ENCODE results near the gene RASGEF1C.
A peak's percentile ranks its signal among the peaks of the same experiment; 100 is the strongest.
"Not testable (repeated sequence)": the region's sequence is repeated elsewhere in the genome, so short reads cannot be mapped to it uniquely, and the experiment has no call there.

Gene RASGEF1C

DNA sequence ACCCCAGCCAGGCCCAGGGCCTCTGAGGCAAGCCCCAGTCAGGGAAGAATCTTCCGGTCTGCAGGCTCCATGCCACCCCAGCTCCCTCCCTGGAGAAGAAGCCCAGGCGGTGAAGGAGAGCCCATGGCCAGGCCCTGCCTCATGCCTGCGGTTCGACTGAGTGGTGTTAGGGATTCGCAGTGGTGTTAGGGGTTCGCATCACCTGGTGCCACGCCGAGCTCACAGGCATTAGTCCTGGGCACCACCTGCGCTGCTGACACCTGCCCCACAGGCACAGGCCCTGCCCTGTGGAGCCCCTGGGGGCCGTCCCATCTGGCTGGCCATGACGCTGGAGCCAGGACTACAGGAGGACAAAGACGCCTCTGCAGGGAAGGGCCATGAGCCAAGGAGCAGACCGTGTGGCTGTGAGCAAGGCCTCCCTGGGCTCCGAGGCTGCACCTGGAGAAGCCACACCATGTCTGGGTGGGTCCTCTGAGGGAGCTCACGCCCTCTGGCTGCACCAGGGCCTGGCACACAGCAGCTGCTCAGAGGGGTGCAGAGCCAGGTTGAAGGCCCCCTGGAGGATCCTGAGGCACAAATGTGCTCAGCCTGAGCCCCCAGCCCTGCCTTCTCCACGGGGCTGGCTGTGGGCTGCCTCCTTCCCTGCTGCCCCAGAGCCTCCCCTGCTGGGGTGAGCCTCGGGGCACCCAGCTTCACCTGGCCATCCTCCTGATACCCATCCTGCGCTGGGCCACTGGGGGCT, 109.8 kb downstream of the RASGEF1C start:
- no peak for DNase-seq

DNA sequence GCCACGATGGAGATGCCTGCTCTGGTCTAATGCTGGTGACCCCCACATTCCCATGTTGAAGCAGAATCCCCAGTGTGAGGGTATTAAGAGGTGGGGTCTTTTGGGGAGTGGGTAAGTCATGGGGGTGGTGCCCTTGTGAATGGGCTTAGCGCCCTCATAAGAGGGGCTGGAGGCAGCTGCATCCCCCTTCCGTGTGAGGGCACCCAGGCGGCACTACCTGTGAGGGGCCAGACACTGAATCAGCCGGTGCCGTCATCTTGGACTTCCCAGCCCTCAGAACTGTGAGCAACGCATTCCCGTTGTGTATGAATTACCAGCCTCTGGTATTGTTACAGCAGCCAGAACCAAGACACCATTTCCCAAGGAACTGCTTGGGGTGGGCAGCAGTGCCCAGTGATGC, 110.5 kb downstream of the RASGEF1C start:
- no peak for DNase-seq

- no peak for DNase-seq
These were observed 111.1 kb downstream of the RASGEF1C start for GRCh38 chr5:180097926-180098325.

DNA sequence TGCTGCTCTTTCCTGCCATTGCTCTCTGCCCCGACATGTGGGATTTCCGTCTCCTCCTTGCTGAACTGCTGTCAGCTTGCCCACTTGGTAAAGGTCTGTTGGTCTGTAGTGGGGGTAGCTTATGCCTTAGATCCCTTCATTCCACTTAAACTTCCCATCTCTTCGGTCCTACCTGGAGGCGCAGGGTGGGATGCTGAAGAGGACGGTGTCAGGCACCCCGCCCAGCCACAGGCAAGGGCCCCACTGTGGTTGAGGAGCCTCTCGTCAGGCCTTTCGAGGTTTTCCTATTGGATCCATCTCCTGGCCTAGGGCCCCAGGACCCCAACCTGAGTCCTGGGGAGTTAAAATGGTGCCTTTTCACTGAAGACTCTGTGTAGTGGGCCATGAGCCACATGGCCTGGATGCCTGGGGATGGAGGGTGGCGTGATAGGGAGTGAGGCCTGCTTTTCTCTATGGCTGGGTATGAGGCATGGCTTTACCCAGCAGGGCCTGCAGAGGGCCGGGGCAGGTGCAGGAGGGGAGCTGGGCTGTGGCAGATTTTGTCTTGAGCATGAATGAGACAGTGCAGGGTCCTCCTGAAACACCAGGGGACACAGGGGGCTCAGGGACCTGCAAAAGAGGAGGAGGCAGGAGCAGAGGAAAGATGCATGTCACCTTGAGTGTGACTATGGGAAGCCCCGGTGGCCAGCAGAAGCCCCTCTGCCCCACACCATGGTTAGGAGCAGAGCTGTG, 111.7 kb downstream of the RASGEF1C start:
- DNase-seq = no peak

- DNase-seq = no peak
These were observed 112.4 kb downstream of the RASGEF1C start for GRCh38 chr5:180096616-180097015.

GRCh38 chr5:180095545-180095944, 113.5 kb downstream of the RASGEF1C start:
- no peak for DNase-seq

DNA sequence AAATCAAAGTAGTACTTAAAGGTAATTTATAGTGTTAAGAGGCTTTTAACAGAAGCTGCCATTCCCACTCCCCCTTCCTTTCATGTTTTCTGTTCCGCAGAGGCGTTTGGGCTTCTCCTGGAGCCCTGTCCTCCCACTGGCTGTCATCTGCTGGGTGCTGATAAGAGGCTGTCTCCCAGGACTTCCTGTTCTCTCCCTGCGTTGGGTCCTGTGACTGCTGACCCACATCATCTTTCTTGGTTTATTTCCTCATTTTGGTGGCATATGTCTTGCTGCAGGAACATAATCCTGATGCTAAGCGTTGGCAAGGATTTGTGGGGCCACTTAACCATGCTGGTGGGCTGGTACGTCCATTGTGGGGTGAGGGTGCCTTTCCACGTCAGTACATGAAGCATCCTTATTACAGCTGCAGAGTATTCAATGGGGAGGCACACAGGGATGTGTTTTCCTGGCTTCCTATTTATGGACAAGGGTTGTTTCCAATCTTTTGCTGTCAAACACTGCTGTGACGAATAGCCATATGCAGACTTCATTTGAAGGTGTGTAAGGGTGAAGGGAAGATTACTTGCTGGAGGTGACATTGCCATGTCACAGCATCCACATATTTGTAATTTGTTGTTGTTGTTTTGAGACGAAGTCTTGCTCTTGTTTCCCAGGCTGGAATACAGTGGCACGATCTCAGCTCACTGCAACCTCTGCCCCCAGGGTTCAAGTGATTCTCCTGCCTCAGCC, 115.2 kb downstream of the RASGEF1C start:
- peak in 1 of 2 donors; percentile 48 for DNase-seq

DNA sequence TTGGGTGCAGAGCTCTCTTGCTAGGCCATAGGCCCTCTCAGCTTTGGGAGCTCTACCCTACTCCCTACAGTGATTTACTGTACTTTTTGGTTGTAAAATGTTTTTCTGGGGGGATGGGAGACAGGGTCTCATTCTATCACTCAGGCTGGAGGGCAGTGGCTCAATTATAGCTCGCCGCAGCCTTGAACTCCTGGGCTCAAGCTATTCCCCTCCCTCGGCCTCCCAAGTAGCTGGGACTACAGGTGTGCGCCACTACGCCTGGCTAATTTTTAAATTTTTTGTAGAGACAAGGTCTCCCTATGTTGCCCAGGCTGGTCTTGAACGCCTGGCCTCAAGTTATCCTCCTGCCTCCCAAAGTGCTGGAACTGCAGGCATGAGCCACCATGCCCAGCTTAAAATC, 115.8 kb downstream of the RASGEF1C start:
- DNase-seq = no peak

GRCh38 chr5:180090769-180091546, 118.1 kb downstream of the RASGEF1C start:
- no peak for DNase-seq

GRCh38 chr5:180090098-180090768, 118.8 kb downstream of the RASGEF1C start:
- peak; percentile 77 to 79 for DNase-seq

GRCh38 chr5:180089628-180090027, 119.4 kb downstream of the RASGEF1C start:
- not testable (repeated sequence) for DNase-seq

DNA sequence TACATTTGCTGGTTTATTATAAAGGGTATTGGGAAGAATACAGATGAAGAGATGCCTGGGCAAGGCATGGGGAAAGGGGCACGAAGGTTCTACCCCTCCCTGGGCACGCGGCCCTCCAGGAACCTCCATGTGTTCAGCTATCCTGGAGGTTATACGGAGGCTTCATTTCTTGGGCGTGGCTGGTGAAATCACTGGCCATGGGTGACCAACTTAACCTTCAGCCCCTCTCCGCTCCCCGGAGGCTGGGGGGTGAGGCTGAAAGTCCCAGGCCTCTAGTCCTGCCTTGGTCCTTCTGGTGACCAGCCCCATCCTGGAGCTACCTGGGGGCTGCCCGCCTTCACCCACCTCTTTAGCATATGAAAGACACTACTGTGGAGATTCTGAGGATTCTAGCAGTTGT, 120.5 kb downstream of the RASGEF1C start:
- no peak for DNase-seq

DNA sequence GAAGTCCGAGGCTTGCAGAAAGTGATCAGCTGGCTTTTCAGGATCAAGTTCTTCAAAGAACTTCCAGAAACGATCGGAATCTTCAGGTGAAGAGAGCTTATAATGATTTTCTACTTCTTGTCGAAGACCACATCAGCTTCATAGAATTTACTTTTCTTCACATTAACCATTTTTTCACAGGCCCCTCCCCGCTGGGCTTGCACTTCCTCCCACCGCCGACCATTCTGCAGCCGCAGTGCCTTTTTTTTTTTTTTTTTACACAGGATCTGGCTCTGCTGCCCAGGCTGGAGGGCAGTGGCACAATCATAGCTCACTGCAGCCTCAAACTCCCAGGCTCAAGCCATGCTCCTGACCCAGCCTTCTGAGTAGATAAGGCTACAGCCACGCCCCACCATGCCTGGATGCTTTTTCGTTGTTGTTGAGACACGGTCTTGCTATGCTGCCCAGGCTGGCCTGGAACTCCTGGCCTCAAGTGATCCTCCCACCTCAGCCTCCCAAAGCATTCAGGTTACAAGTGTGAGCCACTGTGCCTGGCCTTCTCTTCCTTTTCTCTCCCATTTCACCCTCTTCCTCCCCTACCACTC, 122.1 kb downstream of the RASGEF1C start:
- DNase-seq = no peak

DNA sequence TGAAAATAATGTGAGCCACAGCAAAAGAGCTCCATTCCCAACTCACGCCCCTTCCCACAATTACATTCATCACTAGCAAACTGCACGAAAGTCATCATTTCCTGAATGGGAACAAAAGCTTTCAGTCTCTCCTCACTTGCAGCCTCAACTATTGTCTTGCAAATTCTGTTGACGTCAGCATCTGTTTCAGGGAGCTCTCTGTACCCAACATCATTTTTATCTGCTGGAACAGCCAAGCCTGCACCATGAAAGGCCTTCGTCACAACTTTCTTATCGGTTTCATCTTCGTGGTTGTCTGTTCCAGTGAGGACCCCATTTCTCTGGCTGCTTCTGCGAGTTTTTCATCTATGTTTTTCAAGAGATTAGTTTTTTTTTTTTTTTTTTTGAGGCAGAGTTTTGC, 123.2 kb downstream of the RASGEF1C start:
- peak; percentile 32 to 55 for DNase-seq

DNA sequence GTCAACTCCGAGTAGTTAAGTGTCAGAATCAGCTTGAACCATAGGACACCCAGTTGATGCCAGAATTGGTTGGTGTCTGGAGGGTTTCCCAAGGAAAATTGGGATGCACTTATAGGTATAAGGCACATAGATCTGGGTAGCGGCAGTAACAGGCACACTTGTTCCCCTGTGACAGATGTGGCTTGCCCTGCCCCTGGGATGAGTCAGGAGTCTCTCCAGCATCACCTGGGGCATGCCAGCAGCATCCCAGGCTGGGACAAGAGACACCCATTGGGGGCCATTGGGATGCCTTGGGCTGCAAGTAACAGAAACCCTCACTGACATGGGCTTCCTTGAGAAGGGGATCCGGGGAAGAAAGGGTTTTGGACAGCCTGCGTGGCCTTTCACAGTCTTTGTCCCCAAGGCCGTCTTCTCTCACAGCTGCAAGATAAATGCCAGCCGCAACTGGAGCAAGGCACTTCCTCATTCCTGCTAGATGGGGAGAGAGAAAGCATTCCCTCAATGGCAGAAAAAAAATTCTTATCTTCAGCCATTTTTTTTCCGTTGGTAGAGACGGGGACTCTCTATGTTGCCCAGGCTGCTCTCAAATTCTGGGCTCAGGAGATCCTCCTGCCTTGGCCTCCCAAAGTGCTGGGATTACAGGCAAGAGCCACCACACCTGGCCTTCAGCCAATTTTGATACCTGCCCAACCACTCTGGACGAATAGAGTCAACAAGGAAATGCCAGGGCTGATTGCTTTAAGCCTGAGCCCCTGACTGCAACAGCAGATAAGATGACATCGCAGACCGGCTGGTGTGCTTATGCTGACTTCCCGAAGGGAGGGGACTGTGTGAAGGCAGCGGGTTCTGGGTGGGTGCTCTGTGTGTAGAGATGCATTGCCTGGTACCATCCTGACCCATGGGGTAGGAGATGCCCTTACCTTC, 124.1 kb downstream of the RASGEF1C start:
- no peak for DNase-seq

DNA sequence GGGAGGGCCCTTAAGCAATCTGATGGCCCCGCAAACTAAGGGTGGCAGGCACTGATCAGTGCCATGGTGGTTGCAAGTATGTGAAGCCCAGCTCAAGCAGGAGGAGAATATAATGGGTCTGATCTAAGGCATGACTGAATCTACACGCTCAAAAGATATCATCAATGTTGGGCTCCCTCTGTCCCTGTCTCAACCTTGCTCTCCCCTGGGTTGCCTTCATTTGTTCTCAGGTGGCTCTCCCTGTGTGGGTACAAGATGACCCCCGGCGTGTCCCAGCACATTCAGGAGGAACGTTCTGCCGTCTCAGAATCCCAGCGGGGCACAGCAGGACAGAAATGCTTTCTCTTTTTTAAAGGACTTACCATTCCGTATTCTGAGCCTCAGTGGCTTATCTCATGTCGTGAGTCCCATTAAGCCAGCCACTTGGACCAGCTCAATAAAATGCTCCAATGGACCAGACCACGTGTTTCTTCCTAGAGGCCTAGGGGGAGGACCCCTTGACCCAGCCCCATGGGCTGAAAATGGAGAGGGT, 125.4 kb downstream of the RASGEF1C start:
- no peak for DNase-seq

- DNase-seq = no peak
These were observed 126.2 kb downstream of the RASGEF1C start for GRCh38 chr5:180082633-180083420.

DNA sequence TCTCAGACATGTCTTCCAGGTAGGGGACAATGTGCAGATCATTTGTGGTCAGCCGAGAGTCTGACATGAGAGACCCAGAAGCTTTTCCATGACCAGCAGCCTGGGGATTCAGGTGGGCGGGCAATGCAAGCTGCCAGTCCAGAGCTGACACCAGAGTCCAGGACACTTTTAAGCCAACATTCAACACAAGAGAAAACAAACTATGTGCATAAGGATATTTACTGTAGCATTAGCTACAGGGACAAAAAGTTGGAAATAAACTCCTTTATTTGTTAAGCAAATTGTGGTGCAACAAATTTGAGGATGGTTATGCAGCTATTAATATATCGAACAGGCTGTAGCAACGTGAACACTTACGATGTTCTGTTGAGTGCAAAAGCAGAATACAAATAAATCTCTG, 127.5 kb downstream of the RASGEF1C start:
- DNase-seq = no peak

- peak; percentile 57 to 60 for DNase-seq
These were observed 128.3 kb downstream of the RASGEF1C start for GRCh38 chr5:180080486-180081280.
